Body of pancreas (tissue), 4 donors: ENCODE data around the gene ZNF181. TPM values are rescaled to one million over a fixed set of nuclear protein-coding genes. Genes with fewer than 3 reads are reported as not detected.

Source experiments
- ATAC-seq: fragments of 150-250 bp; one replicate; pipeline ENCODE4 v1.9.1; 2016
- DNase-seq, 4 donors: peaks; one replicate each; pipeline ENCODE4 v3.0.0-alpha.2; 2019
- H3K27ac ChIP-seq, 4 donors: fragments of 200-600 bp; sonication (generic); 1 replicate in 3 of 4; 2 replicates in 1 of 4; pipeline versions ENCODE4 v1.5.1 to v1.6.1; 2016 to 2019; ENCODE audit warnings: mild to moderate bottlenecking in 1 of 4, mixed read lengths in 1 of 4, moderate library complexity in 1 of 4
- H3K27me3 ChIP-seq, 2 donors: fragments of 200-600 bp; sonication (generic); one replicate each; pipeline ENCODE4 v1.6.0; 2016; ENCODE audit warnings: mild to moderate bottlenecking in 1 of 2
- H3K36me3 ChIP-seq, 2 donors: fragments of 200-600 bp; sonication (generic); replicated peaks in 1 of 2; 2 replicates each; pipeline ENCODE4 v1.5.1; 2016; ENCODE audit warnings: low read depth in 2 of 2; ENCODE audit not compliant: insufficient read depth in 1 of 2
- H3K4me1 ChIP-seq: fragments of 200-600 bp; sonication (generic); one replicate; pipeline ENCODE4 v1.6.0; 2016
- H3K4me3 ChIP-seq, 2 donors: fragments of 200-600 bp; sonication (generic); 1 replicate in 1 of 2; 2 replicates in 1 of 2; pipeline ENCODE4 v1.5.1; 2016 to 2019
- H3K9me3 ChIP-seq, 3 donors: fragments of 200-600 bp; sonication (generic); 1 replicate in 2 of 3; 2 replicates in 1 of 3; pipeline ENCODE4 v1.5.1; 2016
- CTCF ChIP-seq, 7 experiments: fragments of 450-650 bp in 4 of 7; fragments of 200-600 bp in 3 of 7; sonication (generic) in 3 of 7; IDR thresholded peaks; one replicate each; pipeline ENCODE4 v1.5.1; 2016 to 2019; ENCODE audit warnings: antibody characterized with exemption in 7 of 7
- POLR2A ChIP-seq, 3 donors: fragments of 450-650 bp; IDR thresholded peaks; one replicate each; pipeline ENCODE4 v1.6.1; 2016; ENCODE audit warnings: antibody characterized with exemption in 3 of 3, mild to moderate bottlenecking in 2 of 3
- WGBS, 2 donors: methylation state at CpG; one replicate each; pipeline ENCODE4 v1.1.5; 2017; 5-methylcytosine and 5-hydroxymethylcytosine counted together
- intact Hi-C: fragments of 100-400 bp; cut with DNase I; formaldehyde crosslinking; loops from one replicate; pipeline ENCODE4 v1.15.1; 2023
- total RNA-seq, 2 donors: library from RNA; depleted of rRNA; stranded (reverse); fragments of >200 nt; gene quantifications; one replicate each; pipeline ENCODE4 v1.1.0, GENCODE V29; 2016

Gene ZNF181
- total RNA-seq, 2 donors from 2014 or later: 11.9 to 38.6 TPM

GRCh38 chr19:34690372-34690771 lies 43.7 kb upstream of the ZNF181 start:
- Histone ChIP-seq H3K9me3 (peaks cover 0 to 4% (median 0%) of the 10 kb centered on the region in 3 donors), H3K4me1 (peaks cover 46% of the 10 kb centered on the region), H3K4me3 (no peak overlapping the region), H3K27ac (no peak overlapping the region), H3K36me3 (no peaks in the 10 kb centered on the region), H3K27me3 (no peaks in the 10 kb centered on the region)
- no peak for TF ChIP-seq POLR2A (IDR thresholded peaks at IDR 0.05)
- no peak for TF ChIP-seq CTCF (IDR thresholded peaks at IDR 0.05)
- 84 to 90% methylated on average over 3 of the region's 3 CpGs for WGBS, 2 donors
- DNase-seq (no peak), ATAC-seq (no peak)
- intact Hi-C loops: no loop called here

- ATAC-seq (peak; percentile 45), DNase-seq (no peak)
- Histone ChIP-seq H3K9me3 (no peaks in the 10 kb centered on the region), H3K36me3 (no peaks in the 10 kb centered on the region), H3K27me3 (no peaks in the 10 kb centered on the region), H3K27ac (no peak overlapping the region), H3K4me3 (no peak overlapping the region), H3K4me1 (peaks cover 39% of the 10 kb centered on the region)
- intact Hi-C loops: no loop called here
- no peak for TF ChIP-seq POLR2A (IDR thresholded peaks at IDR 0.05)
- TF ChIP-seq CTCF (IDR thresholded peaks at IDR 0.05): no peak
- WGBS, 2 donors: 38 to 44% methylated on average over 2 of the region's 2 CpGs
Observed at GRCh38 chr19:34692549-34692948, 41.5 kb upstream of the ZNF181 start.

- TF ChIP-seq POLR2A (IDR thresholded peaks at IDR 0.05) (peak in 1 of 3 donors; percentile 18), CTCF (IDR thresholded peaks at IDR 0.05) (no peak)
- Histone ChIP-seq H3K9me3 (no peaks in the 10 kb centered on the region), H3K27me3 (no peaks in the 10 kb centered on the region), H3K4me1 (peaks cover 8% of the 10 kb centered on the region), H3K4me3 (no peak overlapping the region), H3K27ac (peak overlapping the region in 3 of 4 donors; percentile 22 to 26 (median 23)), H3K36me3 (no peaks in the 10 kb centered on the region)
- ATAC-seq (peak; percentile 77), DNase-seq (peak; percentile 67 to 88 (median 79))
- 34 to 35% methylated on average over 2 of the region's 2 CpGs for WGBS, 2 donors
- intact Hi-C loops: no loop called here
Observed at GRCh38 chr19:34707661-34708060, 26.4 kb upstream of the ZNF181 start.

GRCh38 chr19:34711890-34712289 lies 22.2 kb upstream of the ZNF181 start:
- ATAC-seq: no peak
- Histone ChIP-seq H3K4me3 (no peak overlapping the region), H3K4me1 (peaks cover 8% of the 10 kb centered on the region), H3K27ac (no peak overlapping the region), H3K36me3 (no peaks in the 10 kb centered on the region), H3K9me3 (no peaks in the 10 kb centered on the region), H3K27me3 (no peaks in the 10 kb centered on the region)
- TF ChIP-seq POLR2A (IDR thresholded peaks at IDR 0.05) (no peak), CTCF (IDR thresholded peaks at IDR 0.05) (no peak)
- DNase-seq: no peak
- intact Hi-C loops: loop anchor here (5.0 kb wide), 1 partner anchor 75 kb away; no protein-coding TSS in a partner anchor
- WGBS, 2 donors: 69 to 74% methylated on average over 6 of the region's 6 CpGs
